Neural cell (in vitro differentiated cells): ENCODE measurements around the gene AS3MT.

Experiments used
- EZH2 ChIP-seq: fragments of 200-600, 300-800 bp; shearing (Covaris generic), sonication (generic); IDR thresholded peaks from 2 replicates; pipeline ENCODE4 v1.6.1; 2014; ENCODE audit warnings: antibody characterized with exemption, low read length, borderline replicate concordance, mild to moderate bottlenecking; ENCODE audit not compliant: insufficient read depth, poor library complexity, severe bottlenecking
- MXI1 ChIP-seq: fragments of 450-650 bp; conservative IDR thresholded peaks from 2 replicates; pipeline ENCODE4 v1.6.1; 2014; ENCODE audit warnings: antibody characterized with exemption, mild to moderate bottlenecking; ENCODE audit not compliant: poor library complexity, severe bottlenecking
- POLR2AphosphoS5 ChIP-seq: IDR thresholded peaks from 2 replicates; pipeline ENCODE4 v1.6.1; 2012
- RAD21 ChIP-seq: fragments of 450-650 bp; conservative IDR thresholded peaks from 2 replicates; pipeline ENCODE4 v1.6.1; 2014; ENCODE audit warnings: antibody characterized with exemption, mild to moderate bottlenecking, moderate library complexity
- SMC3 ChIP-seq: fragments of 450-650 bp; conservative IDR thresholded peaks from 2 replicates; pipeline ENCODE4 v1.6.1; 2014; ENCODE audit warnings: antibody characterized with exemption, mild to moderate bottlenecking, moderate library complexity; ENCODE audit not compliant: poor library complexity
- TAF1 ChIP-seq: IDR thresholded peaks from 2 replicates; pipeline ENCODE4 v1.6.1; 2012; ENCODE audit warnings: low read depth
- TF ChIP-seq, protein P1 (sequence below): fragments of 450-650 bp; IDR thresholded peaks from 2 replicates; pipeline ENCODE4 v1.5.1; 2014; ENCODE audit warnings: antibody characterized with exemption, mild to moderate bottlenecking, moderate library complexity; ENCODE audit not compliant: poor library complexity, severe bottlenecking
- TF ChIP-seq, protein P2 (sequence below): IDR thresholded peaks from 2 replicates; pipeline ENCODE4 v1.6.1; 2012; ENCODE audit warnings: borderline replicate concordance

DNA sequence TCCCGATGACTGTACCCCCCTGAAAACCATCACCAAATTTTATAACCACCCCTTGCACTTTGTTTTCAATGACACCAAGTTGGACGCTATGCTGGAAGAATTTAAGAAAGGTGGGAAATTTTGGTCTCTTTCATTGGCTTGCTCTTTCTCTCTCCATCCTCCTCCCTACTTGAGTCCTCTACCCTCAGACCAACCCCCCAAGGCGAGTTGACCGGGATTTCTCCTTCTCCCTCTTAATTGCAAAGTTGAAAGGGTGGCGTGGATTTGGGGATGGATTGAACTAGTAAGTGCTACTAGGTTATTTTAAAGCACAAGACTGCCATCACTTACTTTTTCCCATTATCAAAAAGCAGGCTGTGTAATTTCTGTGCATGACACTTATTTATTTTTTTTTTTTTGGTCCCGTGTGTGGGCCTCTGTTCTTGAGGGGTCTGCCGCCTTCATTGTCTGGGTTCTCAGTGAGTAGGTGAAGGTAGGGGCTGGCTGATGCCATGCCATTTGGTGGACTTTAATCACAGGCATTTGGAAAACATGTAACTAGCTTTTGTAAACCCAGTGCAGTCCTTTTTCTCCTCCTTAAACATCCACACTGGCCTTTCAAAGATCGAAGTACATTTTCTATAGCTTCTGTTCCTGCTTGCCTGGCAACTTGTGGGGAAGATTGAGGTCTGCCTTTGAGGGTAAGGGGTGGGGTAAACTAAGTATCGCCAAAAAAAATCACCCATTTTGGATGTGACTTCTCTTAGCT is 50.9 kb downstream of the AS3MT start:
- TF ChIP-seq, protein P1, sequence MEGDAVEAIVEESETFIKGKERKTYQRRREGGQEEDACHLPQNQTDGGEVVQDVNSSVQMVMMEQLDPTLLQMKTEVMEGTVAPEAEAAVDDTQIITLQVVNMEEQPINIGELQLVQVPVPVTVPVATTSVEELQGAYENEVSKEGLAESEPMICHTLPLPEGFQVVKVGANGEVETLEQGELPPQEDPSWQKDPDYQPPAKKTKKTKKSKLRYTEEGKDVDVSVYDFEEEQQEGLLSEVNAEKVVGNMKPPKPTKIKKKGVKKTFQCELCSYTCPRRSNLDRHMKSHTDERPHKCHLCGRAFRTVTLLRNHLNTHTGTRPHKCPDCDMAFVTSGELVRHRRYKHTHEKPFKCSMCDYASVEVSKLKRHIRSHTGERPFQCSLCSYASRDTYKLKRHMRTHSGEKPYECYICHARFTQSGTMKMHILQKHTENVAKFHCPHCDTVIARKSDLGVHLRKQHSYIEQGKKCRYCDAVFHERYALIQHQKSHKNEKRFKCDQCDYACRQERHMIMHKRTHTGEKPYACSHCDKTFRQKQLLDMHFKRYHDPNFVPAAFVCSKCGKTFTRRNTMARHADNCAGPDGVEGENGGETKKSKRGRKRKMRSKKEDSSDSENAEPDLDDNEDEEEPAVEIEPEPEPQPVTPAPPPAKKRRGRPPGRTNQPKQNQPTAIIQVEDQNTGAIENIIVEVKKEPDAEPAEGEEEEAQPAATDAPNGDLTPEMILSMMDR: no peak
- TF ChIP-seq POLR2AphosphoS5 (no peak), RAD21 (no peak), MXI1 (no peak), EZH2 (no peak), TAF1 (no peak), SMC3 (no peak)
- TF ChIP-seq, protein P2, sequence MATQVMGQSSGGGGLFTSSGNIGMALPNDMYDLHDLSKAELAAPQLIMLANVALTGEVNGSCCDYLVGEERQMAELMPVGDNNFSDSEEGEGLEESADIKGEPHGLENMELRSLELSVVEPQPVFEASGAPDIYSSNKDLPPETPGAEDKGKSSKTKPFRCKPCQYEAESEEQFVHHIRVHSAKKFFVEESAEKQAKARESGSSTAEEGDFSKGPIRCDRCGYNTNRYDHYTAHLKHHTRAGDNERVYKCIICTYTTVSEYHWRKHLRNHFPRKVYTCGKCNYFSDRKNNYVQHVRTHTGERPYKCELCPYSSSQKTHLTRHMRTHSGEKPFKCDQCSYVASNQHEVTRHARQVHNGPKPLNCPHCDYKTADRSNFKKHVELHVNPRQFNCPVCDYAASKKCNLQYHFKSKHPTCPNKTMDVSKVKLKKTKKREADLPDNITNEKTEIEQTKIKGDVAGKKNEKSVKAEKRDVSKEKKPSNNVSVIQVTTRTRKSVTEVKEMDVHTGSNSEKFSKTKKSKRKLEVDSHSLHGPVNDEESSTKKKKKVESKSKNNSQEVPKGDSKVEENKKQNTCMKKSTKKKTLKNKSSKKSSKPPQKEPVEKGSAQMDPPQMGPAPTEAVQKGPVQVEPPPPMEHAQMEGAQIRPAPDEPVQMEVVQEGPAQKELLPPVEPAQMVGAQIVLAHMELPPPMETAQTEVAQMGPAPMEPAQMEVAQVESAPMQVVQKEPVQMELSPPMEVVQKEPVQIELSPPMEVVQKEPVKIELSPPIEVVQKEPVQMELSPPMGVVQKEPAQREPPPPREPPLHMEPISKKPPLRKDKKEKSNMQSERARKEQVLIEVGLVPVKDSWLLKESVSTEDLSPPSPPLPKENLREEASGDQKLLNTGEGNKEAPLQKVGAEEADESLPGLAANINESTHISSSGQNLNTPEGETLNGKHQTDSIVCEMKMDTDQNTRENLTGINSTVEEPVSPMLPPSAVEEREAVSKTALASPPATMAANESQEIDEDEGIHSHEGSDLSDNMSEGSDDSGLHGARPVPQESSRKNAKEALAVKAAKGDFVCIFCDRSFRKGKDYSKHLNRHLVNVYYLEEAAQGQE: no peak
